ENCODE data around the gene DNAH5. TPM values are rescaled to one million over a fixed set of nuclear protein-coding genes. Genes with fewer than 3 reads are reported as not detected.
A peak's percentile ranks its signal among the peaks of the same experiment; 100 is the strongest.
"Not testable (repeated sequence)": the region's sequence is repeated elsewhere in the genome, so short reads cannot be mapped to it uniquely, and the experiment has no call there.

Gene DNAH5
- total RNA-seq, 6 experiments from 2014 or later: 1.2 to 16.2 (median 3.4) TPM

DNA sequence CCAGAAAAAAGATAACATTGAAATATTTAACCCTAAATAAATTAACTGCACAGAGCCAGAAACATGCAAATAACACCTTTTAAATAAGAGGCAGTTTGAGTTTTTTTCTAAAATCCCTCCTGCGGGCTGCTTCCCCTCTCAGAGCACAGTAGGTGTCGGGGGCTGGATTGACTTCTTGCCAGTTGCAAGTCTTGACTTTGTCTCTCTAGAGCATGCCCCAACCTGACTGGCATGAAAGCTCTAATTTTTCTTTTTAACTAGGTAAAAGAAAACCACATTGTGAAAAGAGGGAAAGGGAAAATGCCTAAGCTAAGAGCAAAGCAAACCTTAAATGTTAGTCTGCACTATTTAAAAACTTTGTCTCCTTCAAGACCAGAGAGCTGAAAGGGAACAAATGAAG is 46.4 kb upstream of the DNAH5 start:
- intact Hi-C loops (cut with DNase I): no loop called here
- no peak for TF ChIP-seq POLR2A (IDR thresholded peaks at IDR 0.05)
- TF ChIP-seq, protein P1, sequence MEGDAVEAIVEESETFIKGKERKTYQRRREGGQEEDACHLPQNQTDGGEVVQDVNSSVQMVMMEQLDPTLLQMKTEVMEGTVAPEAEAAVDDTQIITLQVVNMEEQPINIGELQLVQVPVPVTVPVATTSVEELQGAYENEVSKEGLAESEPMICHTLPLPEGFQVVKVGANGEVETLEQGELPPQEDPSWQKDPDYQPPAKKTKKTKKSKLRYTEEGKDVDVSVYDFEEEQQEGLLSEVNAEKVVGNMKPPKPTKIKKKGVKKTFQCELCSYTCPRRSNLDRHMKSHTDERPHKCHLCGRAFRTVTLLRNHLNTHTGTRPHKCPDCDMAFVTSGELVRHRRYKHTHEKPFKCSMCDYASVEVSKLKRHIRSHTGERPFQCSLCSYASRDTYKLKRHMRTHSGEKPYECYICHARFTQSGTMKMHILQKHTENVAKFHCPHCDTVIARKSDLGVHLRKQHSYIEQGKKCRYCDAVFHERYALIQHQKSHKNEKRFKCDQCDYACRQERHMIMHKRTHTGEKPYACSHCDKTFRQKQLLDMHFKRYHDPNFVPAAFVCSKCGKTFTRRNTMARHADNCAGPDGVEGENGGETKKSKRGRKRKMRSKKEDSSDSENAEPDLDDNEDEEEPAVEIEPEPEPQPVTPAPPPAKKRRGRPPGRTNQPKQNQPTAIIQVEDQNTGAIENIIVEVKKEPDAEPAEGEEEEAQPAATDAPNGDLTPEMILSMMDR (IDR thresholded peaks at IDR 0.05): no peak
- no peak overlapping the region for H3K27ac ChIP-seq
- H3K36me3 ChIP-seq: no peaks in the 10 kb centered on the region
- WGBS (ENCODE audit: insufficient coverage, low coverage, low lambda C conversion rate, missing lambda C conversion rate): 79% methylated on average over 2 of the region's 2 CpGs
- no peak for DNase-seq
- no peaks in the 10 kb centered on the region for H3K27me3 ChIP-seq
- no peak overlapping the region for H3K4me3 ChIP-seq
- peaks cover 0 to 4% (median 0%) of the 10 kb centered on the region in 4 donors for H3K4me1 ChIP-seq
- no peaks in the 10 kb centered on the region for H3K9me3 ChIP-seq
- no peak for ATAC-seq

DNA sequence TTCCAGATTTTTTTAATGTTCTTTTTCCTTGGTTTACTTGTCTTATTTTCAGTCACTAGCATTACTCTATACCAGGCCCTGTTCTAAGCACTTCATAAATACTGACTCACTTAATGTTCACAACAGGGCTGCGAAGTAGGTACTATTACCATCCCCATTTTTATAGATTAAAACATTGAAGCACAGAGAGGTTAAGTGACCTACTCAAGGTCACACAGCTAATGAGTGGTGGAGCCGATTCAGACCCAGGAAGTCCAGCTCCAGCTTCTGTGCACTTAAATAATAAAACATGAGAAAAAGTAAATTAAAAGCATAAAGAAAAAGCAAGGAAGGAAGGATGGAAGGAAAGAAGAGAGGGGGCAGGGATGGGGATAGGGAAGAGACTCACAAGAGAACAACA is 45.3 kb upstream of the DNAH5 start:
- intact Hi-C loops (cut with DNase I): no loop called here
- H3K27ac ChIP-seq: no peak overlapping the region

DNA sequence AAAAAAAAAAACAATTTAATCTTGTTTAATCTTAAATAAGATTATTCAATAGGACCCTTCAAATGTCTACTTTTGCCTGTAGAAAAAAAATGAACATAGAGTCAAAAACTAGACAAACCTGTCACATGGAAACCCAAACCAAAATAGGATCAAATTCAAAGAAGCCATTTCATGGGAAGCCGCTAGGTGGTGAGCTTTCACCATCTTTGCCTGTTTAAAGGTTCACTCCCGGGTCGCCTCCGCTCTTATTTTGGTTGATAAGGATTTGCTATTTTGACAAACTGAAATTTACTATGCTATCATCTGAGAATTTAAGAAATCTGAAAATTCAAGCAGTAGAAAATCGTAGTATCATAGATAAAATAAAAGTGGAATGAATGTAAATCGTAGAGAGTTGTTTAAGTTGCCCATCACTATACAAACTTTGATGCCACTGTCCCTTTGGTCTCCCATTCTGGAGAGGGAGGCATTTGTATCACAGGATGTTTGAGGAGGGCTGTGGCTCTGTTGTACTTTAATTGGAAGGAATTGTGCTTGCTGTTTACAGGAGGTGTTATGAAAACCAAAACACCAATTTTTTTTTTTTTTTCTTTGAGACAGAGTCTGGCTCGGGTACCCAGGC is 43.5 kb upstream of the DNAH5 start:
- Histone ChIP-seq H3K9me3 (no peaks in the 10 kb centered on the region), H3K27me3 (no peaks in the 10 kb centered on the region), H3K36me3 (no peaks in the 10 kb centered on the region), H3K27ac (no peak overlapping the region), H3K4me1 (peaks cover 0 to 4% (median 0%) of the 10 kb centered on the region in 4 donors), H3K4me3 (no peak overlapping the region)
- ATAC-seq (peak; percentile 86 to 93 (median 88)), DNase-seq (peak in 1 of 3 donors; percentile 35)
- 15% methylated on average over 7 of the region's 7 CpGs for WGBS (ENCODE audit: insufficient coverage, low coverage, low lambda C conversion rate, missing lambda C conversion rate)
- TF ChIP-seq, protein P1 (IDR thresholded peaks at IDR 0.05): peak; percentile 80 to 86 (median 86)
- no peak for TF ChIP-seq POLR2A (IDR thresholded peaks at IDR 0.05)
- intact Hi-C loops (cut with DNase I): no loop called here

More for the DNA sequence above, 45.3 kb upstream of the DNAH5 start:
- 47% methylated on average over 2 of the region's 2 CpGs for WGBS (ENCODE audit: insufficient coverage, low coverage, low lambda C conversion rate, missing lambda C conversion rate)
- H3K27me3 ChIP-seq: no peaks in the 10 kb centered on the region
- no peaks in the 10 kb centered on the region for H3K36me3 ChIP-seq
- DNase-seq (no peak), ATAC-seq (no peak)
- no peak overlapping the region for H3K4me3 ChIP-seq
- H3K9me3 ChIP-seq: no peaks in the 10 kb centered on the region
- no peak for TF ChIP-seq POLR2A (IDR thresholded peaks at IDR 0.05)
- TF ChIP-seq, protein P1 (IDR thresholded peaks at IDR 0.05): no peak
- H3K4me1 ChIP-seq: peaks cover 0 to 4% (median 0%) of the 10 kb centered on the region in 4 donors

DNA sequence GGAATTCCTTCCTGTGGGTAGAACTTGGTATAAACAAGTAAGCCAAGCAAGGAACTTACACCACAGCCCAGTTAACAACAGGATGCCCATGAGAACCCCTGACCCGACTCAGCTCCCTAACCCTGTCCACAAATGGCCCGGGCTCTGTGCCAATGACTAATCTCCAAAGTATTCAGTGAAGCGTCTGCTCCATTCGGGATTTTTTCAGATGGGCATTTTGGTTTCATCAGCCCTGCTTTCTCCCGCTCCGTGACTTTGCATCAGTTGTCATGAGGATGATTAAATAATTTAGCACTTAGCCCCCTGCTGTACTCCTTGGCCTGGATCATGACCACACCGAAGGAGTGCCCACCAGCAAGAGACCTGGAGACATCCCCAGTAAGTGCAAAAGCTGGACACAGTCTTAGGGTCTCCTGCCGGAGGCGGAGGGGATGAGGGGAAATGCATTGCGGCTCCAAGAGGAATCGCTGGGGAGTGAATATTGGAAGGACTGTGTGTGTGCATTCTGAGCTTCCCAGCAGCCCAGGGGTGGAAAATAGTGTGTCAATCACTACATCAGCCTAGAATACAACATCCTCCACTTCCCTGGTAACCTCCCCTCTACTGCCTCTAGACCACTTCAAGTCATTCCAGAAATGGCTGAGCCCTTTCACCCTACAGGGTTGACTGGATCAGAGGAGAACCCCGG is 41.4 kb upstream of the DNAH5 start:
- no peaks in the 10 kb centered on the region for H3K36me3 ChIP-seq
- ATAC-seq (peak in 3 of 4 donors; percentile 55 to 85 (median 74)), DNase-seq (peak in 1 of 3 donors; percentile 62)
- peaks cover 0 to 4% (median 0%) of the 10 kb centered on the region in 4 donors for H3K4me1 ChIP-seq
- intact Hi-C loops (cut with DNase I): no loop called here
- no peak for TF ChIP-seq POLR2A (IDR thresholded peaks at IDR 0.05)
- TF ChIP-seq, protein P1 (IDR thresholded peaks at IDR 0.05): no peak
- 40% methylated on average over 11 of the region's 12 CpGs for WGBS (ENCODE audit: insufficient coverage, low coverage, low lambda C conversion rate, missing lambda C conversion rate)
- no peak overlapping the region for H3K27ac ChIP-seq
- no peaks in the 10 kb centered on the region for H3K9me3 ChIP-seq
- no peak overlapping the region for H3K4me3 ChIP-seq
- no peaks in the 10 kb centered on the region for H3K27me3 ChIP-seq

DNA sequence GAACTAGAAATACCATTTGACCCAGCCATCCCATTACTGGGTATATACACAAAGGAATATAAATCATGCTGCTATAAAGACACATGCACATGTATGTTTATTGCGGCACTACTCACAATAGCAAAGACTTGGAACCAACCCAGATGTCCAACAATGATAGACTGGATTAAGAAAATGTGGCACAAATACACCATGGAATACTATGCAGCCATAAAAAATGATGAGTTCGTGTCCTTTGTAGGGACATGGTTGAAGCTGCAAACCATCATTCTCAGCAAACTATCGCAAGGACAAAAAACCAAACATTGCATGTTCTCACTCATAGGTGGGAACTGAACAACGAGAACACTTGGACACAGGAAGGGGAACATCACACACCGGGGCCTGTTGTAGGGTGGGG is 40.4 kb upstream of the DNAH5 start:
- WGBS (ENCODE audit: insufficient coverage, low coverage, low lambda C conversion rate, missing lambda C conversion rate): 84% methylated on average over 4 of the region's 5 CpGs
- H3K27me3 ChIP-seq; DNase-seq; intact Hi-C loops (cut with DNase I); H3K4me1 ChIP-seq; H3K27ac ChIP-seq; ATAC-seq; H3K9me3 ChIP-seq; H3K36me3 ChIP-seq; H3K4me3 ChIP-seq: not testable (repeated sequence)

Measured in right lobe of liver (tissue), 6 donors.